B cell (primary cell): ENCODE measurements around the gene TDRD9. TPM values are rescaled to one million over a fixed set of nuclear protein-coding genes. Genes with fewer than 3 reads are reported as not detected.
"Not testable (repeated sequence)": the region's sequence is repeated elsewhere in the genome, so short reads cannot be mapped to it uniquely, and the experiment has no call there.

ENCODE experiments used
- ATAC-seq: fragments of 200-7000 bp; cut with Tn5 transposase; one replicate; pipeline ENCODE4 v1.10.0; 2021; ENCODE audit warnings: low read depth, mild to moderate bottlenecking, moderate number of reproducible peaks, moderate library complexity
- CTCF ChIA-PET: fragments of 350-600 bp; sonication (Branson Sonifier 250); formaldehyde crosslinking; loops from one replicate; lab custom pipeline; 2021; ENCODE audit warnings: antibody characterized with exemption, inconsistent platforms; lab: Charles Lee
- POLR2A ChIA-PET: fragments of 350-600 bp; sonication (Branson Sonifier 250); formaldehyde crosslinking; loops from one replicate; lab custom pipeline; 2021; ENCODE audit warnings: antibody characterized with exemption; lab: Charles Lee
- DNase-seq: peaks from one replicate; pipeline ENCODE4 v3.0.0; 2013
- H2AFZ ChIP-seq: 2 replicates; pipeline ENCODE4 v1.6.1; 2012; ENCODE audit warnings: mild to moderate bottlenecking, low read depth, low read length; ENCODE audit not compliant: insufficient read depth, poor library complexity, severe bottlenecking
- H3K27ac ChIP-seq, 2 donors: 1 replicate in 1 of 2; 2 replicates in 1 of 2; pipeline ENCODE4 v1.5.1; 2012 to 2013; ENCODE audit warnings: low read length in 2 of 2, mild to moderate bottlenecking in 2 of 2, moderate library complexity in 1 of 2
- H3K27me3 ChIP-seq, 4 experiments: fragments of 200-600 bp in 1 of 4; sonication (generic) in 1 of 4; replicated peaks in 1 of 4; 1 replicate in 2 of 4; 2 replicates in 2 of 4; pipeline versions ENCODE4 v1.6.1 to v1.7.0; 2013 to 2016; ENCODE audit warnings: low read length in 3 of 4, mild to moderate bottlenecking in 2 of 4, mixed read lengths in 1 of 4, moderate library complexity in 1 of 4; ENCODE audit not compliant: insufficient read depth in 4 of 4, control insufficient read depth in 3 of 4; ENCODE audit errors: control extremely low read depth in 1 of 4
- H3K36me3 ChIP-seq, 2 experiments: replicated peaks in 1 of 2; 1 replicate in 1 of 2; 2 replicates in 1 of 2; pipeline versions ENCODE4 v1.6.1 to v1.7.1; 2013; ENCODE audit warnings: low read length in 1 of 2; ENCODE audit not compliant: insufficient read depth in 2 of 2, control insufficient read depth in 1 of 2; ENCODE audit errors: control extremely low read depth in 1 of 2, extremely low read depth in 1 of 2
- H3K4me1 ChIP-seq, 2 donors: fragments of 200-600 bp in 1 of 2; sonication (generic) in 1 of 2; 1 replicate in 1 of 2; 2 replicates in 1 of 2; pipeline versions ENCODE4 v1.5.1 to v1.6.1; 2013 to 2017; ENCODE audit warnings: low read length in 2 of 2; ENCODE audit not compliant: control insufficient read depth in 2 of 2, insufficient read depth in 2 of 2
- H3K4me2 ChIP-seq: replicated peaks from 2 replicates; pipeline ENCODE3; 2012; ENCODE audit warnings: mild to moderate bottlenecking, low read depth, low read length; ENCODE audit not compliant: poor library complexity, severe bottlenecking
- H3K4me3 ChIP-seq, 5 experiments: fragments of 200-600 bp in 1 of 5; sonication (generic) in 1 of 5; 1 replicate in 3 of 5; 2 replicates in 2 of 5; pipeline versions ENCODE4 v1.5.1 to v1.7.0; 2011 to 2016; ENCODE audit warnings: low read length in 4 of 5, mild to moderate bottlenecking in 4 of 5, low read depth in 2 of 5, control low read depth in 1 of 5, moderate library complexity in 1 of 5; ENCODE audit not compliant: insufficient read depth in 1 of 5; ENCODE audit errors: control extremely low read depth in 1 of 5, extremely low read depth in 1 of 5
- H3K79me2 ChIP-seq: fragments of 200-600 bp; sonication (generic); one replicate; pipeline ENCODE4 v1.6.0; 2016; ENCODE audit warnings: low read length; ENCODE audit not compliant: control insufficient read depth, insufficient read depth
- H3K9ac ChIP-seq: fragments of 200-600 bp; sonication (generic); 2 replicates; pipeline ENCODE4 v1.6.1; 2017; ENCODE audit warnings: mild to moderate bottlenecking, low read length, moderate library complexity
- H3K9me3 ChIP-seq, 3 donors: one replicate each; pipeline versions ENCODE4 v1.6.1 to v1.7.1; 2013; ENCODE audit warnings: low read length in 2 of 3; ENCODE audit not compliant: control insufficient read depth in 2 of 3, insufficient read depth in 1 of 3; ENCODE audit errors: control extremely low read depth in 1 of 3
- H4K20me1 ChIP-seq: 2 replicates; pipeline ENCODE4 v1.6.0; 2012; ENCODE audit warnings: mild to moderate bottlenecking, low read length; ENCODE audit not compliant: insufficient read depth, control insufficient read depth, poor library complexity, severe bottlenecking
- H3K27ac Mint-ChIP-seq: one replicate; pipeline ENCODE4 v1.8.0; 2021; ENCODE audit warnings: mixed read lengths
- H3K27me3 Mint-ChIP-seq: one replicate; pipeline ENCODE4 v1.8.0; 2021; ENCODE audit warnings: mixed read lengths
- H3K4me1 Mint-ChIP-seq: one replicate; pipeline ENCODE4 v1.8.0; 2021; ENCODE audit warnings: mixed read lengths
- H3K4me3 Mint-ChIP-seq: one replicate; pipeline ENCODE4 v1.8.0; 2021; ENCODE audit warnings: mixed read lengths
- H3K9me3 Mint-ChIP-seq: one replicate; pipeline ENCODE4 v1.8.0; 2022; ENCODE audit warnings: mixed read lengths; ENCODE audit not compliant: insufficient read depth
- WGBS: methylation state at CpG from one replicate; pipeline ENCODE4 v1.1.5; 2013; ENCODE audit warnings: missing lambda C conversion rate; ENCODE audit not compliant: insufficient coverage; 5-methylcytosine and 5-hydroxymethylcytosine counted together
- intact Hi-C: fragments of 100-400 bp; cut with micrococcal nuclease; formaldehyde crosslinking; loops from one replicate; pipeline ENCODE4 v1.10.0; 2022
- polyA plus RNA-seq: library from polyadenylated mRNA; depleted of rRNA; stranded (reverse); fragments of >200 nt; gene quantifications from 2 replicates; pipeline ENCODE4 v1.2.3, GENCODE V29; 2012
- total RNA-seq, 2 donors: library from RNA; stranded (reverse); fragments of 120-200 nt in 1 of 2; gene quantifications; 1 replicate in 1 of 2; 2 replicates in 1 of 2; pipeline versions ENCODE4 v1.2.3 to v1.2.4, GENCODE V29; 2013 to 2022
- TF ChIP-seq, protein P1 (sequence below): fragments of 200-600 bp; IDR thresholded peaks from one replicate; pipeline ENCODE4 v1.8.0; 2022; ENCODE audit warnings: antibody characterized with exemption, mild to moderate bottlenecking

The TDRD9 gene
- total and polyA plus RNA-seq, 2 donors (not counting 1 experiment from before 2014, with no cell fraction given) = 1.1 to 2.4 TPM

- 84% methylated on average over 6 of the region's 10 CpGs for WGBS
- H3K9me3 ChIP-seq = no peaks in the 10 kb centered on the region
- H3K9me3 Mint-ChIP-seq = no peaks in the 10 kb centered on the region
- CTCF ChIA-PET = no interaction called here
- H3K4me2 ChIP-seq = no peak overlapping the region
- POLR2A ChIA-PET = no interaction called here
- no peak overlapping the region for H3K9ac ChIP-seq
- H3K27ac Mint-ChIP-seq = no peak overlapping the region
- no peak overlapping the region for H3K4me3 ChIP-seq
- intact Hi-C loops = no loop called here
- H3K4me1 Mint-ChIP-seq = no peaks in the 10 kb centered on the region
- no peaks in the 10 kb centered on the region for H3K27me3 Mint-ChIP-seq
- H3K4me1 ChIP-seq = no peaks in the 10 kb centered on the region
- H3K79me2 ChIP-seq = no peaks in the 10 kb centered on the region
- H3K27ac ChIP-seq = no peak overlapping the region
- ATAC-seq = no peak
- TF ChIP-seq, protein P1, sequence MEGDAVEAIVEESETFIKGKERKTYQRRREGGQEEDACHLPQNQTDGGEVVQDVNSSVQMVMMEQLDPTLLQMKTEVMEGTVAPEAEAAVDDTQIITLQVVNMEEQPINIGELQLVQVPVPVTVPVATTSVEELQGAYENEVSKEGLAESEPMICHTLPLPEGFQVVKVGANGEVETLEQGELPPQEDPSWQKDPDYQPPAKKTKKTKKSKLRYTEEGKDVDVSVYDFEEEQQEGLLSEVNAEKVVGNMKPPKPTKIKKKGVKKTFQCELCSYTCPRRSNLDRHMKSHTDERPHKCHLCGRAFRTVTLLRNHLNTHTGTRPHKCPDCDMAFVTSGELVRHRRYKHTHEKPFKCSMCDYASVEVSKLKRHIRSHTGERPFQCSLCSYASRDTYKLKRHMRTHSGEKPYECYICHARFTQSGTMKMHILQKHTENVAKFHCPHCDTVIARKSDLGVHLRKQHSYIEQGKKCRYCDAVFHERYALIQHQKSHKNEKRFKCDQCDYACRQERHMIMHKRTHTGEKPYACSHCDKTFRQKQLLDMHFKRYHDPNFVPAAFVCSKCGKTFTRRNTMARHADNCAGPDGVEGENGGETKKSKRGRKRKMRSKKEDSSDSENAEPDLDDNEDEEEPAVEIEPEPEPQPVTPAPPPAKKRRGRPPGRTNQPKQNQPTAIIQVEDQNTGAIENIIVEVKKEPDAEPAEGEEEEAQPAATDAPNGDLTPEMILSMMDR = no peak
- no peak overlapping the region for H2AFZ ChIP-seq
- no peak overlapping the region for H3K4me3 Mint-ChIP-seq
- no peaks in the 10 kb centered on the region for H3K36me3 ChIP-seq
- no peaks in the 10 kb centered on the region for H4K20me1 ChIP-seq
- peaks cover 0 to 3% (median 0%) of the 10 kb centered on the region in 4 experiments for H3K27me3 ChIP-seq
- no peak for DNase-seq
Measured at GRCh38 chr14:103887557-103888115, 40.6 kb upstream of the TDRD9 start.

DNA sequence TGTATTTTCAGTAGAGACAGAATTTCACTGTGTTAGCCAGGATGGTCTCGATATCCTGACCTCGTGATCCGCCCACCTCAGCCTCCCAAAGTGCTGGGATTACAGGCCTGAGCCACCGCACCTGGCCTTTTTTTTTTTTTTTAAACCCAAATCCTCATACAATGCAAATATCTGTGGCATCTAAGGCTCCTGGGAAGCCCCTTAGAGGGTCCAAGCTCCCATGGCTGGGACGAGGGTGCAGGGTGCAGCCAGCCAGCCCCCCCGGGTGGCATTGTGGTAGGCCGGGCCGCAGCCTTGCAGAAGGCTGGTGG, 39.3 kb upstream of the TDRD9 start:
- H2AFZ ChIP-seq, H3K9ac ChIP-seq, H3K9me3 Mint-ChIP-seq, H3K4me3 ChIP-seq, H3K27ac Mint-ChIP-seq, POLR2A ChIA-PET, DNase-seq, H3K79me2 ChIP-seq, H4K20me1 ChIP-seq, H3K27me3 Mint-ChIP-seq, H3K4me1 Mint-ChIP-seq, H3K4me2 ChIP-seq, ATAC-seq, H3K4me3 Mint-ChIP-seq, H3K9me3 ChIP-seq, H3K4me1 ChIP-seq, intact Hi-C loops, H3K27ac ChIP-seq, H3K27me3 ChIP-seq, H3K36me3 ChIP-seq: not testable (repeated sequence)
- 88% methylated on average over 8 of the region's 8 CpGs for WGBS
- CTCF ChIA-PET = interaction anchor here (0.5 kb wide), 1 partner anchor 81 kb away, joined by 3 read pairs; no protein-coding TSS in a partner anchor
